GM12891 (cell line): ENCODE data around the gene LAMC2.
A peak's percentile ranks its signal among the peaks of the same experiment; 100 is the strongest.

Experiments used
- DNase-seq: peaks from one replicate; pipeline ENCODE4 v3.0.0; 2011; ENCODE audit warnings: low spot score; ENCODE audit not compliant: insufficient read length
- FAIRE-seq: peaks from 2 replicates; lab custom pipeline; 2011; peaks lifted over from hg19 to GRCh38; lab: Jason Lieb, UNC
- PAX5 ChIP-seq: IDR thresholded peaks from 2 replicates; pipeline ENCODE4 v1.6.1; 2011; ENCODE audit warnings: low read length, moderate library complexity, mild to moderate bottlenecking; ENCODE audit not compliant: insufficient read depth, severe bottlenecking
- POLR2A ChIP-seq: IDR thresholded peaks from 2 replicates; pipeline ENCODE4 v1.6.1; 2011; ENCODE audit warnings: low read depth, low read length, control low read depth
- POLR2AphosphoS5 ChIP-seq: IDR thresholded peaks from 2 replicates; pipeline ENCODE4 v1.6.1; 2011; ENCODE audit warnings: low read depth, low read length, control low read depth
- POU2F2 ChIP-seq: IDR thresholded peaks from 2 replicates; pipeline ENCODE4 v1.6.1; 2011; ENCODE audit warnings: low read depth, mild to moderate bottlenecking, control low read depth, low read length, moderate library complexity
- SPI1 ChIP-seq: IDR thresholded peaks from 2 replicates; pipeline ENCODE4 v1.6.1; 2011; ENCODE audit warnings: low read depth, low read length, control low read depth
- TAF1 ChIP-seq: IDR thresholded peaks from 2 replicates; pipeline ENCODE4 v1.6.1; 2011; ENCODE audit warnings: low read depth, low read length, control low read depth

The LAMC2 gene

GRCh38 chr1:183206538-183207122 is 20.6 kb downstream of the LAMC2 start:
- no peak for FAIRE-seq
- TF ChIP-seq POLR2A (no peak), SPI1 (no peak)
- no peak for DNase-seq

- DNase-seq, result no peak
- TF ChIP-seq PAX5 (no peak), TAF1 (no peak), POLR2A (no peak), SPI1 (no peak), POLR2AphosphoS5 (no peak), POU2F2 (no peak)
- peak; percentile 35 for FAIRE-seq
Measured at GRCh38 chr1:183209533-183210158, 23.6 kb downstream of the LAMC2 start.

GRCh38 chr1:183210681-183211080 is 24.6 kb downstream of the LAMC2 start:
- DNase-seq, result no peak
- no peak for FAIRE-seq
- no peak for TF ChIP-seq SPI1
- no peak for TF ChIP-seq POLR2AphosphoS5
- no peak for TF ChIP-seq TAF1
- TF ChIP-seq POU2F2, result no peak
- no peak for TF ChIP-seq POLR2A
- no peak for TF ChIP-seq PAX5

GRCh38 chr1:183212870-183213269 is 26.8 kb downstream of the LAMC2 start:
- FAIRE-seq, result no peak
- DNase-seq, result no peak
- TF ChIP-seq SPI1 (no peak), PAX5 (no peak), POU2F2 (no peak), POLR2A (no peak)

GRCh38 chr1:183214021-183214970 is 28.2 kb downstream of the LAMC2 start:
- no peak for TF ChIP-seq SPI1
- no peak for TF ChIP-seq POU2F2
- no peak for TF ChIP-seq POLR2AphosphoS5
- TF ChIP-seq TAF1, result no peak
- no peak for TF ChIP-seq POLR2A
- no peak for TF ChIP-seq PAX5
- no peak for FAIRE-seq

GRCh38 chr1:183215076-183215720 is 29.1 kb downstream of the LAMC2 start:
- TF ChIP-seq SPI1 (no peak), PAX5 (no peak), POLR2AphosphoS5 (no peak), POU2F2 (no peak), POLR2A (no peak), TAF1 (no peak)
- DNase-seq (no peak), FAIRE-seq (no peak)

More at GRCh38 chr1:183214021-183214970, 28.2 kb downstream of the LAMC2 start:
- DNase-seq, result no peak

- no peak for FAIRE-seq
- TF ChIP-seq PAX5 (no peak), POLR2A (no peak), TAF1 (no peak)
- DNase-seq, result no peak
Measured at GRCh38 chr1:183215936-183216335, 29.9 kb downstream of the LAMC2 start.

- TF ChIP-seq TAF1 (no peak), POU2F2 (no peak), SPI1 (no peak), POLR2AphosphoS5 (no peak), PAX5 (no peak), POLR2A (no peak)
- no peak for DNase-seq
- no peak for FAIRE-seq
Measured at GRCh38 chr1:183218027-183218618, 32.1 kb downstream of the LAMC2 start.

GRCh38 chr1:183218971-183219615 is 33.0 kb downstream of the LAMC2 start:
- FAIRE-seq (peak; percentile 66), DNase-seq (no peak)
- no peak for TF ChIP-seq SPI1
- TF ChIP-seq PAX5, result no peak
- no peak for TF ChIP-seq POU2F2
- TF ChIP-seq POLR2A, result no peak
- no peak for TF ChIP-seq POLR2AphosphoS5
- TF ChIP-seq TAF1, result no peak
